CD4-positive, alpha-beta T cell treated with Interleukin-4 for 1 hour (primary cell): ENCODE data around the gene GPR26.
"Not testable (repeated sequence)": the region's sequence is repeated elsewhere in the genome, so short reads cannot be mapped to it uniquely, and the experiment has no call there.

ENCODE experiments used
- DNase-seq, 2 donors: peaks; one replicate each; pipeline ENCODE4 v3.0.0-alpha.2; 2020 to 2022

Gene GPR26

GRCh38 chr10:123718544-123719060 is 52.4 kb downstream of the GPR26 start:
- no peak for DNase-seq

- no peak for DNase-seq
Measured at GRCh38 chr10:123720536-123720935, 54.4 kb downstream of the GPR26 start.

- no peak for DNase-seq
Measured at GRCh38 chr10:123721441-123722049, 55.4 kb downstream of the GPR26 start.

GRCh38 chr10:123722351-123722750 is 56.2 kb downstream of the GPR26 start:
- DNase-seq: no peak

- DNase-seq: no peak
Measured at GRCh38 chr10:123724747-123725146, 58.6 kb downstream of the GPR26 start.

GRCh38 chr10:123726381-123726780 is 60.2 kb downstream of the GPR26 start:
- no peak for DNase-seq

GRCh38 chr10:123726836-123727235 is 60.7 kb downstream of the GPR26 start:
- no peak for DNase-seq

GRCh38 chr10:123729523-123729922 is 63.4 kb downstream of the GPR26 start:
- DNase-seq: no peak

- not testable (repeated sequence) for DNase-seq
Measured at GRCh38 chr10:123736917-123737316, 70.8 kb downstream of the GPR26 start.

- DNase-seq: no peak
Measured at GRCh38 chr10:123741146-123741545, 75.0 kb downstream of the GPR26 start.

GRCh38 chr10:123741711-123742110 is 75.6 kb downstream of the GPR26 start:
- DNase-seq: no peak

- DNase-seq: no peak
Measured at GRCh38 chr10:123742751-123743440, 76.7 kb downstream of the GPR26 start.

GRCh38 chr10:123743441-123744223 is 77.5 kb downstream of the GPR26 start:
- no peak for DNase-seq

GRCh38 chr10:123744224-123744536 is 78.0 kb downstream of the GPR26 start:
- DNase-seq: no peak
